DND-41 (cell line): ENCODE data around the gene MORN3.

Experiments used
- ATAC-seq: fragments of 200-7000 bp; cut with Tn5 transposase; 3 replicates; pipeline ENCODE4 v1.9.1; 2021; ENCODE audit warnings: low read depth; ENCODE audit not compliant: insufficient read depth
- DNase-seq: peaks from one replicate; pipeline ENCODE4 v3.0.0-alpha.2; 2020
- H2AFZ ChIP-seq: 2 replicates; pipeline ENCODE4 v1.6.0; 2012; ENCODE audit warnings: low read depth, low read length
- H3K27ac ChIP-seq: 2 replicates; pipeline ENCODE4 v1.5.1; 2012; ENCODE audit warnings: low read length, inconsistent platforms
- H3K27me3 ChIP-seq: fragments of 200-600 bp; sonication (generic); 2 replicates; pipeline ENCODE4 v1.6.0; 2012; ENCODE audit warnings: low read length, mild to moderate bottlenecking, inconsistent platforms; ENCODE audit not compliant: insufficient read depth, poor library complexity
- H3K36me3 ChIP-seq: 2 replicates; pipeline ENCODE4 v1.5.1; 2012; ENCODE audit warnings: low read length, inconsistent platforms; ENCODE audit not compliant: insufficient read depth
- H3K4me1 ChIP-seq: 2 replicates; pipeline ENCODE4 v1.5.1; 2012; ENCODE audit warnings: mild to moderate bottlenecking, low read length; ENCODE audit not compliant: insufficient read depth
- H3K4me2 ChIP-seq: 2 replicates; pipeline ENCODE4 v1.6.0; 2012; ENCODE audit warnings: mild to moderate bottlenecking, moderate library complexity, low read length, inconsistent platforms; ENCODE audit not compliant: insufficient read depth
- H3K4me3 ChIP-seq, 2 experiments: fragments of 200-600 bp in 1 of 2; shearing (Covaris generic) in 1 of 2; 2 replicates each; pipeline ENCODE4 v1.5.1; 2012 to 2016; ENCODE audit warnings: inconsistent platforms in 2 of 2, low read length in 2 of 2, mild to moderate bottlenecking in 2 of 2, low read depth in 1 of 2, moderate library complexity in 1 of 2
- H3K79me2 ChIP-seq: 2 replicates; pipeline ENCODE4 v1.6.0; 2012; ENCODE audit warnings: low read length, inconsistent platforms; ENCODE audit not compliant: insufficient read depth
- H3K9ac ChIP-seq: 2 replicates; pipeline ENCODE4 v1.6.0; 2012; ENCODE audit warnings: low read depth, mild to moderate bottlenecking, inconsistent platforms, low read length, moderate library complexity
- H3K9me3 ChIP-seq: 2 replicates; pipeline ENCODE4 v1.5.1; 2012; ENCODE audit warnings: low read length, moderate library complexity, mild to moderate bottlenecking, inconsistent platforms; ENCODE audit not compliant: insufficient read depth, severe bottlenecking
- H4K20me1 ChIP-seq: 2 replicates; pipeline ENCODE4 v1.6.0; 2012; ENCODE audit warnings: low read length; ENCODE audit not compliant: insufficient read depth
- EZH2 ChIP-seq: IDR thresholded peaks from 3 replicates; pipeline ENCODE4 v1.6.1; 2012; ENCODE audit warnings: borderline replicate concordance, low read depth, mild to moderate bottlenecking, moderate library complexity, low read length, inconsistent platforms; ENCODE audit not compliant: severe bottlenecking
- TF ChIP-seq, protein P1 (sequence below): IDR thresholded peaks from 2 replicates; pipeline ENCODE4 v1.5.1; 2012; ENCODE audit warnings: borderline replicate concordance, low read length, moderate library complexity, mild to moderate bottlenecking; ENCODE audit not compliant: poor library complexity, severe bottlenecking; ENCODE audit errors: extremely low read depth

Gene MORN3

DNA sequence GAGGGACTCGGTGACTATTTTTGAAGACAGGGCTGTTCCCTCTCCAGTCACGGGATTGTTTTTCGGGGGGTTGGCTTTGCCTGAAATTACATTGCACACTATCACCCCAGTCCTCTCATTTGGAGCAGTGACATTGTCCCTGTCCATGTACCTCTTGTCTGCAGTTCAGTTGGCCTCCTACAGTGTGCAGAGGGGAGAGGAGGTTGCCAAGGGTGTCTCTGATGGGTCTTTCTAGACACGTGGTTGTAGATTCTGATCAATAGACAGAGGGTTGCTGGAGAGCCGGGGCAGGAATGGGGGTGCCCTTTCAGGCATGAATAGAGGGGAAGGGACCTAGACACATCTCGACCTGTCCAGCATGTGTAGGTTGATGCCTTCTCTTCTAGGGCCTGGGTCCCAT, 44.3 kb upstream of the MORN3 start:
- ATAC-seq (no peak), DNase-seq (no peak)
- Histone ChIP-seq H3K4me2 (peak overlapping the region; percentile 89), H2AFZ (no peak overlapping the region), H3K36me3 (no peaks in the 10 kb centered on the region; the same call in 1 of the 2 replicates), H3K79me2 (peaks cover 10% of the 10 kb centered on the region), H3K4me3 (peak overlapping the region in 1 of 2 experiments; percentile 70; a peak in 2 of 4 replicates), H3K9ac (peak overlapping the region; percentile 62), H4K20me1 (peaks cover 5% of the 10 kb centered on the region; the same call in 1 of the 2 replicates), H3K27me3 (no peaks in the 10 kb centered on the region), H3K9me3 (no peaks in the 10 kb centered on the region), H3K4me1 (peaks cover 26% of the 10 kb centered on the region), H3K27ac (no peak overlapping the region)
- TF ChIP-seq, protein P1, sequence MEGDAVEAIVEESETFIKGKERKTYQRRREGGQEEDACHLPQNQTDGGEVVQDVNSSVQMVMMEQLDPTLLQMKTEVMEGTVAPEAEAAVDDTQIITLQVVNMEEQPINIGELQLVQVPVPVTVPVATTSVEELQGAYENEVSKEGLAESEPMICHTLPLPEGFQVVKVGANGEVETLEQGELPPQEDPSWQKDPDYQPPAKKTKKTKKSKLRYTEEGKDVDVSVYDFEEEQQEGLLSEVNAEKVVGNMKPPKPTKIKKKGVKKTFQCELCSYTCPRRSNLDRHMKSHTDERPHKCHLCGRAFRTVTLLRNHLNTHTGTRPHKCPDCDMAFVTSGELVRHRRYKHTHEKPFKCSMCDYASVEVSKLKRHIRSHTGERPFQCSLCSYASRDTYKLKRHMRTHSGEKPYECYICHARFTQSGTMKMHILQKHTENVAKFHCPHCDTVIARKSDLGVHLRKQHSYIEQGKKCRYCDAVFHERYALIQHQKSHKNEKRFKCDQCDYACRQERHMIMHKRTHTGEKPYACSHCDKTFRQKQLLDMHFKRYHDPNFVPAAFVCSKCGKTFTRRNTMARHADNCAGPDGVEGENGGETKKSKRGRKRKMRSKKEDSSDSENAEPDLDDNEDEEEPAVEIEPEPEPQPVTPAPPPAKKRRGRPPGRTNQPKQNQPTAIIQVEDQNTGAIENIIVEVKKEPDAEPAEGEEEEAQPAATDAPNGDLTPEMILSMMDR, result no peak
- TF ChIP-seq EZH2, result no peak

DNA sequence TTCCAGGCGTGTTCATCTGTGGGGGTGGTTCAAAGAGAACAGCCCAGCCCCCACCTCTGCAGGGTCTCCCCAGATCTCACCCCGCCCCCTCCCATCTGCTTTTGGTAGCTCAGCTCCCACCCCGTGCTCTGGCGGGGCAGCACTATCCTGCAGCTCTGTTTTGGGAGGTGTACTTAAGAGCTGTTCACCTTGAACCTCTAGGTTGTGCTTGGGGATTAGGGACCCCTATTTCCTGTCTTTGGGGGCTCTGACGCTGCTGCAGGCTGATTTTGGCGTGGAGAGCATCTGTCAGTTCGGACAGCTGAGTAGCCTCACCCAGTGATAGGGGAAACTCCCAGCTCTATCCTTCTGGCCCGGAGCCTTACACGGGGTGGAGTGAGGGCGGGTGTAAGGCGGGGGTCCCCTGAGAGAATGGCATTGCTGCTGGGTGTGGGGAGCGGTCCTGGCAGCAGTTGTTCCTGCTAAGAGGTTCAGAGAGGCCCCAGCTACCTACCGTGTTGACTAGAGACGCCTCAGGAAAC, 43.9 kb upstream of the MORN3 start:
- H3K9me3 ChIP-seq, result no peaks in the 10 kb centered on the region
- H4K20me1 ChIP-seq, result peaks cover 5% of the 10 kb centered on the region; the same call in 1 of the 2 replicates
- peak overlapping the region; percentile 70 to 83; a peak in 3 of 4 replicates for H3K4me3 ChIP-seq
- no peak for TF ChIP-seq EZH2
- TF ChIP-seq, protein P1, result no peak
- peak overlapping the region; percentile 76 for H2AFZ ChIP-seq
- H3K4me2 ChIP-seq, result peak overlapping the region; percentile 89
- ATAC-seq (peak; percentile 41; the same call in 2 of the 3 replicates), DNase-seq (no peak)
- peaks cover 10% of the 10 kb centered on the region for H3K79me2 ChIP-seq
- peaks cover 26% of the 10 kb centered on the region for H3K4me1 ChIP-seq
- peak overlapping the region; percentile 62 for H3K9ac ChIP-seq
- H3K27ac ChIP-seq, result peak overlapping the region; percentile 56
- H3K27me3 ChIP-seq, result no peaks in the 10 kb centered on the region
- H3K36me3 ChIP-seq, result no peaks in the 10 kb centered on the region; the same call in 1 of the 2 replicates

DNA sequence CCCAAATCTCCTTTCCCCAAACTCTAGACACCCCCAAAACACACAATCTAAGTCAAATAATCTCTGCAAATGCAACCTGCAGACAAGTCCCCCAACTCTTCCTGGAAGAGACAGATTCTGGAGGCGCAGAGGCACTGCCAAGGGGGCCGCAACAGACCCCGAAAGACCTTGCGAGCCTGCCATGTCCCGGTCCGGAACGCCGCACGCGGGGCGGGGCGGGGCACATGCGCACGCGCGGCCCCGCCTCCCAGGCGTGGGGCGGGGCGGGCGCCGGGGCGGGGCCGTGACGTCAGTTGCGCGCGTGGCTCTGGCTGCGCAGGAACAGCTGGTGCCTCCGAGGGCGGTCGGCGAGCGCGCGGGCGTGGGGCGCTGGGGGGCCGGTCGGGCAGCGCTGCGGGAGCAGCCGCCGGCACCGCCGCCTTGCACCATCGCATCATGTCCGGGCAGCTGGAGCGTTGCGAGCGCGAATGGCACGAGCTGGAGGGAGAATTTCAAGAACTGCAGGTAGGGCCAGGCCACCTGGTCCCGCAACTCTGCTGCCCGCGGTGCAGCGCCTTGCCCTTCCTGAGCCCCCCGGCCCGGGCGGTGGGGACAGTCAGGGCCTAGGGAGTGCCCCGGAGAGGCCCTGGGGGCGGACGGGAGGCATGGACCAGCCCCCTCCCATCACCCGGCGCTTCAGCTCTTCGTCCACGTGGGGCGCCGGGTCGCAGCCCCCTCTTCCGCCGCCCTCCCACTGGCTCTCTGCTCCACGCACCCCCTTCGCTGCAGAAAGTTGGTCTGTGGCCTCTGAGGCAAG, 43.2 kb upstream of the MORN3 start, which contains the start of gene TMEM120B:
TMEM120B (plus strand) TSS at position 292 of the 796 bp plus-strand sequence; CDS start at position 436, 144 bp downstream.
- H3K4me3 ChIP-seq, result peak within 1 kb of the TSS; percentile 70 to 83; a peak in 3 of 4 replicates
- H3K4me2 ChIP-seq, result peak within 1 kb of the TSS; percentile 89
- peak within 1 kb of the TSS; percentile 76 for H2AFZ ChIP-seq
- DNase-seq (peak; percentile 84), ATAC-seq (peak; percentile 81)
- H3K9me3 ChIP-seq, result no peaks in the 10 kb centered on the region
- peaks cover 10% of the 10 kb centered on the region for H3K79me2 ChIP-seq
- H3K4me1 ChIP-seq, result peaks cover 26% of the 10 kb centered on the region
- H3K27ac ChIP-seq, result peak within 1 kb of the TSS; percentile 56
- peaks cover 5% of the 10 kb centered on the region; the same call in 1 of the 2 replicates for H4K20me1 ChIP-seq
- H3K27me3 ChIP-seq, result no peaks in the 10 kb centered on the region
- H3K9ac ChIP-seq, result peak within 1 kb of the TSS; percentile 62
- TF ChIP-seq, protein P1, result no peak
- no peak for TF ChIP-seq EZH2
- no peaks in the 10 kb centered on the region; the same call in 1 of the 2 replicates for H3K36me3 ChIP-seq
